Upper lobe of right lung (tissue), 1 donor: ENCODE data around the gene KIF6. TPM values are rescaled to one million over a fixed set of nuclear protein-coding genes. Genes with fewer than 3 reads are reported as not detected.

Experiments used
- ATAC-seq: fragments of 200-7000 bp; cut with Tn5 transposase; one replicate; pipeline ENCODE4 v1.9.1; 2020; ENCODE audit warnings: mild to moderate bottlenecking, moderate library complexity
- DNase-seq: peaks from one replicate; pipeline ENCODE4 v3.0.0-alpha.2; 2020
- H3K27ac ChIP-seq: fragments of 200-600 bp; one replicate; pipeline ENCODE4 v1.8.0; 2022
- H3K27me3 ChIP-seq: fragments of 200-600 bp; one replicate; pipeline ENCODE4 v1.8.0; 2022; ENCODE audit warnings: mild to moderate bottlenecking
- H3K36me3 ChIP-seq: fragments of 200-600 bp; one replicate; pipeline ENCODE4 v1.8.0; 2022
- H3K4me1 ChIP-seq: fragments of 200-600 bp; one replicate; pipeline ENCODE4 v1.8.0; 2022
- H3K4me3 ChIP-seq: fragments of 200-600 bp; one replicate; pipeline ENCODE4 v1.8.0; 2022; ENCODE audit warnings: mild to moderate bottlenecking
- H3K9me3 ChIP-seq: fragments of 200-600 bp; one replicate; pipeline ENCODE4 v1.8.0; 2022
- intact Hi-C: fragments of 100-400 bp; cut with DNase I; formaldehyde crosslinking; loops from one replicate; pipeline ENCODE4 v1.11.0; 2022
- total RNA-seq: library from RNA; stranded (reverse); fragmentation: NEBNext Ultra II Directional; extraction: Animal tissue kit (Norgen Biotek cat#: 25700); gene quantifications from one replicate; pipeline ENCODE4 v1.2.1, GENCODE V29; 2021
- TF ChIP-seq, protein P1 (sequence below): fragments of 200-600 bp; IDR thresholded peaks from one replicate; pipeline ENCODE4 v1.8.0; 2022; ENCODE audit warnings: antibody characterized with exemption
- donor health status: DM: no; HTN: yes; CAD: no; lungs with severe emphysema.

The KIF6 gene
- total RNA-seq, 1 donor from 2014 or later = 0.49 TPM

DNA sequence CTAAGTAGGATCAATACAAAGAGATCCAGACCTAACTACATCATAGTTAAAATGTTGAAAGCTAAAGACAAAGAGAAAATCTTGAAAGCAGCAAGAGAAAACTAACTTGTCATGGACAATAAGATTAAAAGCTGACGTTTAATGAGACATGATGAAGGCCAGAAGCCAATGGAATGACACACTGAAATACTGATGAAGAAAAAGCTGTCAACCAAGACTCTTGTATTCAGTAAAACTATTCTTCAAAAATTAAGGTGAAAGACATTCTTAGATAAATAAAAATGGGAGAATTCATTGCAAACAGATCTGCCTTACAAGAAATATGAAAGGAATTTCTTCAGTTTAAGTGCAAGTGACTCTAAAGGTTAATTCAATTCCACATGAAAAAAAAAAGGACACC, 256.8 kb downstream of the KIF6 start:
- Histone ChIP-seq H3K27ac (no peak overlapping the region), H3K4me3 (no peak overlapping the region), H3K4me1 (no peaks in the 10 kb centered on the region), H3K27me3 (no peaks in the 10 kb centered on the region), H3K36me3 (no peaks in the 10 kb centered on the region), H3K9me3 (no peaks in the 10 kb centered on the region)
- DNase-seq = no peak
- intact Hi-C loops = no loop called here
- no peak for ATAC-seq
- TF ChIP-seq, protein P1, sequence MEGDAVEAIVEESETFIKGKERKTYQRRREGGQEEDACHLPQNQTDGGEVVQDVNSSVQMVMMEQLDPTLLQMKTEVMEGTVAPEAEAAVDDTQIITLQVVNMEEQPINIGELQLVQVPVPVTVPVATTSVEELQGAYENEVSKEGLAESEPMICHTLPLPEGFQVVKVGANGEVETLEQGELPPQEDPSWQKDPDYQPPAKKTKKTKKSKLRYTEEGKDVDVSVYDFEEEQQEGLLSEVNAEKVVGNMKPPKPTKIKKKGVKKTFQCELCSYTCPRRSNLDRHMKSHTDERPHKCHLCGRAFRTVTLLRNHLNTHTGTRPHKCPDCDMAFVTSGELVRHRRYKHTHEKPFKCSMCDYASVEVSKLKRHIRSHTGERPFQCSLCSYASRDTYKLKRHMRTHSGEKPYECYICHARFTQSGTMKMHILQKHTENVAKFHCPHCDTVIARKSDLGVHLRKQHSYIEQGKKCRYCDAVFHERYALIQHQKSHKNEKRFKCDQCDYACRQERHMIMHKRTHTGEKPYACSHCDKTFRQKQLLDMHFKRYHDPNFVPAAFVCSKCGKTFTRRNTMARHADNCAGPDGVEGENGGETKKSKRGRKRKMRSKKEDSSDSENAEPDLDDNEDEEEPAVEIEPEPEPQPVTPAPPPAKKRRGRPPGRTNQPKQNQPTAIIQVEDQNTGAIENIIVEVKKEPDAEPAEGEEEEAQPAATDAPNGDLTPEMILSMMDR = no peak

DNA sequence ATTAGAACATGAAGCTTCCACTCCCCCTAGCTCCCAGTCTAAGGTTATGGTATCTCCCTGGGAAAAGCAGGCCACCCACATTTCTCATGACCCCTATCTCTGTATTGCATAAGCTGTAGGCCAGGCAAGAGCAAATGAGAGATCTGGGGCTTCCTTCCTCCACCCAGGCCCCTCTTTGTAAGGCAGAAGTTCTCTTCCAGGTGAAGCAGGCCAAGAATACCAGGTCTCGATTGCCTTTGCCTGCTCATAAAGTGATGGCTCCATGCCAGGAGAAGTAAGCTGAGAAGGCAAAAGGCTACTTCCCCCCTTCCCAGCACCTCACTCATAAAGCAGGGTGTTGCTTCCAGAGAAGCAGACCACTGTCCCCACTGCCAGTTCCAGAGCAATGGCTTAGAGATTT, 258.6 kb downstream of the KIF6 start:
- Histone ChIP-seq H3K4me3 (no peak overlapping the region), H3K27me3 (no peaks in the 10 kb centered on the region), H3K27ac (no peak overlapping the region), H3K36me3 (no peaks in the 10 kb centered on the region), H3K4me1 (no peaks in the 10 kb centered on the region), H3K9me3 (no peaks in the 10 kb centered on the region)
- TF ChIP-seq, protein P1 = no peak
- no peak for ATAC-seq
- DNase-seq = no peak
- intact Hi-C loops = no loop called here

DNA sequence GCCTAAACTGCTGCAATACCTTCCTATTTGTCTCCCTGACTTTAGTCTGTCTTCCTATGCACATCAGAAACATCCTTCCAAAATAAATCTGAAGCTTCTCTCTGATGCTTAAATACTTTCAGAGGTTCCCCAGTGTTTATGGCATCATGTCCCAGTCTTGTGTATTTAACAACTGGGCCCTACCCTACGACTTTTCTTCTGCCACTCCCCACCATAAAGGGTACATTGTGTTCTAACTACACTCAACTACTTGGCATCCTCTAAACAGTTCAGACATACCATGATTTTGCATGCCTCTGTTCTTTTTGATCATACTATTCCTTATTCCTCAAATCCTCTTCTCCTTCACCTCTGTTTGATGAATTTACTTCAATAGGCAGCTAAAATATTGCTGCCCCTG, 259.7 kb downstream of the KIF6 start:
- H3K27ac ChIP-seq = no peak overlapping the region
- no peaks in the 10 kb centered on the region for H3K4me1 ChIP-seq
- H3K27me3 ChIP-seq = no peaks in the 10 kb centered on the region
- intact Hi-C loops = no loop called here
- DNase-seq = no peak
- TF ChIP-seq, protein P1 = no peak
- H3K9me3 ChIP-seq = no peaks in the 10 kb centered on the region
- no peaks in the 10 kb centered on the region for H3K36me3 ChIP-seq
- no peak for ATAC-seq
- no peak overlapping the region for H3K4me3 ChIP-seq

DNA sequence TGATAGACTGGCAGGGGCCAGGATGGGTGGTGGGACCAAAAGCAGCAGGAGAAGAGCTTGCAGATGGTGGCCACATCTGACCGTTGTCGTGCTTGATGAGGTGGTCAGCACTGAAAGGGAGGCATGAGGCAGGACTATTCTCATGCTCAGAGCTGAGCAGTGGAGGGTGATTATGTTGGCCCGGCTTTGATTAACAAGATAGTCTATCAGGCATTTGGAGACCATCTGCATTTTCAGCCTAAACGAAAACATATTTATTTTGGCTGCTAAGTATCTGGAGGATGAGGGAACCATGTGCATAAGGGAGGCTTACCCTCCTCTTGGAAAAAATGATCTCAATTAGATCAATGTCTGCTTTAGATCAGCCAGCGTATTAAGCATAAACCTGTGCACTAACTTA, 261.1 kb downstream of the KIF6 start:
- H3K9me3 ChIP-seq = no peaks in the 10 kb centered on the region
- H3K4me3 ChIP-seq = no peak overlapping the region
- no peaks in the 10 kb centered on the region for H3K4me1 ChIP-seq
- H3K27me3 ChIP-seq = no peaks in the 10 kb centered on the region
- no peak overlapping the region for H3K27ac ChIP-seq
- H3K36me3 ChIP-seq = no peaks in the 10 kb centered on the region
- TF ChIP-seq, protein P1 = no peak
- no peak for ATAC-seq
- intact Hi-C loops = no loop called here
- DNase-seq = no peak

DNA sequence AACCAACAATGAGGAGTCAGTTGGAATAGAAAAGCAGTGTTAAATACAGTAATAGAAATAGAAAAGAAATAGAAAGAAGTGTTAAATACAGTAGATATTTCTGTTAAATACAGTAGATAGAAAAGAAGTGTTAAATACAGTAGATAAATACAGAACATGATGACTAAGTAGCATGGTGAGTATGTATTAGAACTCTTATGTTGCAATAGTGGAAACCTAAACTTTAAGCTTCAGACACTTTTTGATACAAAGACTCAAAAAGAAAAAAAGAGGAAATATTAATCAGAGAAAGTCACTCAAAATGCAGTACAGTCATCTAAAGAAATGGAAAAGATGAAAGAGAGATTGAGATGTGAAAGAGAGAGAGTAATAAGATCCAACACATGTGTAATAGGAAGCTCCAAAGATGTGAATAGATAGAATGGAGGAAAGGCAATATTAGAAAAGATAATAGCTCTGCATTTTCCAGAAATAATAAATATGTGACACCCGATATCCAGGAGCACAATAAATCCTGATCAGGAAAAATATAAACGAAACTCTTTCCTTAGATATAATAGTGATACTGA, 271.2 kb downstream of the KIF6 start:
- TF ChIP-seq, protein P1 = no peak
- ATAC-seq = no peak
- Histone ChIP-seq H3K27me3 (no peaks in the 10 kb centered on the region), H3K27ac (no peak overlapping the region), H3K4me1 (no peaks in the 10 kb centered on the region), H3K9me3 (no peaks in the 10 kb centered on the region), H3K4me3 (no peak overlapping the region), H3K36me3 (no peaks in the 10 kb centered on the region)
- intact Hi-C loops = no loop called here
- no peak for DNase-seq

DNA sequence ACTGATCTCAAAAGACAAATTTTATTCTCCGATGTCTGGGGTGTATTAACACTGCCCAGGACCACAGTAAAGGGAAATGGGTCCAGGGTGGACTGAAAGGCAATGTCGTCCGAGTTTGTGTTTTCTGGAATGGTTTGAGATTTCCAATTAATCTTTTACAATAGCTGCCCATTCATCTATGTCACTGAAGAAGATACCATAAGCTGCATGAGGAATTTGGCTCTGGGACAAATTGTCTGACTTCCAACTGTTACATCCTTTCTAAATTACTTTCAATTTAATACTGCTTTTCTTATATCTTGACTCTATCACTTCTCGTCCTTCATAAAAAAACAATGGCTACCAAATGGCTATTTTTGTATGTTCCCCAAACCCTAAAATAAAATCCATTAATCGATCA, 272.0 kb downstream of the KIF6 start:
- H3K36me3 ChIP-seq = no peaks in the 10 kb centered on the region
- H3K9me3 ChIP-seq = no peaks in the 10 kb centered on the region
- no peak overlapping the region for H3K4me3 ChIP-seq
- ATAC-seq = no peak
- no peaks in the 10 kb centered on the region for H3K4me1 ChIP-seq
- H3K27me3 ChIP-seq = no peaks in the 10 kb centered on the region
- DNase-seq = no peak
- intact Hi-C loops = no loop called here
- no peak overlapping the region for H3K27ac ChIP-seq
- TF ChIP-seq, protein P1 = no peak
